Frontal cortex (tissue), 4 donors: ENCODE results near the gene EDARADD. TPM values are rescaled to one million over a fixed set of nuclear protein-coding genes. Genes with fewer than 3 reads are reported as not detected.
"Not testable (repeated sequence)": the region's sequence is repeated elsewhere in the genome, so short reads cannot be mapped to it uniquely, and the experiment has no call there.

Source experiments
- DNase-seq, 2 donors: peaks; one replicate each; pipeline ENCODE4 v3.0.0; 2012; ENCODE audit warnings: low spot score in 2 of 2
- FAIRE-seq: peaks from 2 replicates; lab custom pipeline; 2012; peaks lifted over from hg19 to GRCh38; lab: Jason Lieb, UNC
- total RNA-seq: library from RNA; depleted of rRNA; stranded (reverse); fragments of >200 nt; gene quantifications from one replicate; pipeline ENCODE4 v1.2.3, GENCODE V29; 2014
- donor health status: control.
- donor health status: control.
- donor health status: control.

The EDARADD gene
- total RNA-seq, 1 donor from 2014 or later: 3.7 TPM

- DNase-seq (no peak), FAIRE-seq (no peak)
Observed at GRCh38 chr1:236425031-236425663, 31.1 kb downstream of the EDARADD start.

GRCh38 chr1:236426215-236426614 lies 32.1 kb downstream of the EDARADD start:
- DNase-seq (no peak), FAIRE-seq (no peak)

- DNase-seq (no peak), FAIRE-seq (no peak)
Observed at GRCh38 chr1:236429715-236430274, 35.7 kb downstream of the EDARADD start.

- DNase-seq (no peak), FAIRE-seq (no peak)
Observed at GRCh38 chr1:236433819-236434315, 39.8 kb downstream of the EDARADD start.

GRCh38 chr1:236438614-236439013 lies 44.5 kb downstream of the EDARADD start:
- DNase-seq (no peak), FAIRE-seq (no peak)

- FAIRE-seq: no peak
- no peak for DNase-seq
Observed at GRCh38 chr1:236440373-236440772, 46.3 kb downstream of the EDARADD start.

- DNase-seq: no peak
- FAIRE-seq: no peak
Observed at GRCh38 chr1:236450779-236451178, 56.7 kb downstream of the EDARADD start.

GRCh38 chr1:236451796-236452373 lies 57.8 kb downstream of the EDARADD start:
- FAIRE-seq (no peak), DNase-seq (no peak)

- DNase-seq (no peak), FAIRE-seq (no peak)
Observed at GRCh38 chr1:236455243-236455642, 61.2 kb downstream of the EDARADD start.

GRCh38 chr1:236457775-236458174 lies 63.7 kb downstream of the EDARADD start:
- no peak for DNase-seq
- no peak for FAIRE-seq

- no peak for DNase-seq
- FAIRE-seq: no peak
Observed at GRCh38 chr1:236458996-236459395, 64.9 kb downstream of the EDARADD start.

GRCh38 chr1:236460103-236460502 lies 66.0 kb downstream of the EDARADD start:
- FAIRE-seq: no peak
- DNase-seq: no peak

- FAIRE-seq, DNase-seq: not testable (repeated sequence)
Observed at GRCh38 chr1:236464197-236464596, 70.1 kb downstream of the EDARADD start.

GRCh38 chr1:236465231-236465958 lies 71.3 kb downstream of the EDARADD start:
- FAIRE-seq (no peak), DNase-seq (no peak)

- FAIRE-seq (no peak), DNase-seq (no peak)
Observed at GRCh38 chr1:236465959-236466303, 71.8 kb downstream of the EDARADD start.

GRCh38 chr1:236467327-236467641 lies 73.2 kb downstream of the EDARADD start:
- no peak for FAIRE-seq
- DNase-seq: no peak

GRCh38 chr1:236468625-236469024 lies 74.5 kb downstream of the EDARADD start:
- FAIRE-seq (no peak), DNase-seq (no peak)

- DNase-seq (no peak), FAIRE-seq (no peak)
Observed at GRCh38 chr1:236469466-236469865, 75.4 kb downstream of the EDARADD start.

GRCh38 chr1:236471096-236471495 lies 77.0 kb downstream of the EDARADD start:
- FAIRE-seq (no peak), DNase-seq (no peak)

- DNase-seq (no peak), FAIRE-seq (no peak)
Observed at GRCh38 chr1:236471653-236472052, 77.6 kb downstream of the EDARADD start.
